SK-N-SH (cell line): ENCODE data around the gene CPOX.

ENCODE experiments used
- CTCF ChIP-seq: fragments of 200-600 bp; sonication (generic); IDR thresholded peaks from 2 replicates; pipeline ENCODE4 v1.6.1; 2017; ENCODE audit warnings: antibody characterized with exemption, mild to moderate bottlenecking, moderate library complexity
- EP300 ChIP-seq, 2 experiments: IDR thresholded peaks; 2 replicates each; pipeline versions ENCODE4 v1.4.0 to v1.6.1; 2012; ENCODE audit warnings: borderline replicate concordance in 1 of 2, low read depth in 1 of 2, low read length in 1 of 2
- EZH2phosphoT487 ChIP-seq: fragments of 200-600 bp; sonication (generic); IDR thresholded peaks from 2 replicates; pipeline ENCODE4 v1.6.1; 2017; ENCODE audit warnings: low read depth, mixed run types, mild to moderate bottlenecking, antibody characterized with exemption, moderate library complexity, borderline replicate concordance
- GABPA ChIP-seq: IDR thresholded peaks from 2 replicates; pipeline ENCODE4 v1.4.0; 2012; ENCODE audit warnings: low read depth, mild to moderate bottlenecking
- REST ChIP-seq: IDR thresholded peaks from 2 replicates; pipeline ENCODE4 v1.6.1; 2012; ENCODE audit warnings: mild to moderate bottlenecking, low read depth, low read length, moderate library complexity

- TF ChIP-seq REST (no peak), EP300 (IDR thresholded peaks at IDR 0.05; ENCODE audit: borderline replicate concordance in 1 of 2, low read depth in 1 of 2, low read length in 1 of 2) (no peak), CTCF (no peak), GABPA (no peak), EZH2phosphoT487 (no peak)
Measured at GRCh38 chr3:98558100-98558827, 35.1 kb downstream of the CPOX start.
